Common myeloid progenitor, CD34-positive (primary cell): ENCODE measurements around the gene C14orf39.

Source experiments
- CTCF ChIA-PET: fragments of 350-600 bp; sonication (Branson Sonifier 250); formaldehyde crosslinking; loops from one replicate; lab custom pipeline; 2021; ENCODE audit warnings: antibody characterized with exemption; lab: Charles Lee
- POLR2A ChIA-PET: fragments of 350-600 bp; sonication (Branson Sonifier 250); formaldehyde crosslinking; loops from one replicate; lab custom pipeline; 2021; ENCODE audit warnings: antibody characterized with exemption; lab: Charles Lee
- DNase-seq, 3 donors: peaks; one replicate each; pipeline versions ENCODE4 v3.0.0 to v3.0.0-alpha.2; 2013
- H3K27ac ChIP-seq, 2 experiments: 1 replicate in 1 of 2; 2 replicates in 1 of 2; pipeline ENCODE4 v1.7.0; 2013; ENCODE audit warnings: inconsistent platforms in 2 of 2, low read length in 2 of 2, mild to moderate bottlenecking in 2 of 2, low read depth in 1 of 2, moderate library complexity in 1 of 2; ENCODE audit not compliant: severe bottlenecking in 2 of 2, insufficient read depth in 1 of 2, poor library complexity in 1 of 2
- H3K27me3 ChIP-seq, 5 experiments: replicated peaks in 2 of 5; 1 replicate in 3 of 5; 2 replicates in 2 of 5; pipeline versions ENCODE4 v1.6.1 to v1.7.0; 2013; ENCODE audit warnings: low read length in 4 of 5, mild to moderate bottlenecking in 2 of 5, moderate library complexity in 2 of 5, inconsistent platforms in 1 of 5; ENCODE audit not compliant: insufficient read depth in 5 of 5, control insufficient read depth in 4 of 5
- H3K36me3 ChIP-seq, 4 experiments: 1 replicate in 2 of 4; 2 replicates in 2 of 4; pipeline versions ENCODE4 v1.6.1 to v1.7.0; 2013; ENCODE audit warnings: low read length in 3 of 4, control low read depth in 1 of 4, mild to moderate bottlenecking in 1 of 4; ENCODE audit not compliant: control insufficient read depth in 4 of 4, insufficient read depth in 4 of 4
- H3K4me1 ChIP-seq, 4 experiments: 1 replicate in 3 of 4; 2 replicates in 1 of 4; pipeline versions ENCODE4 v1.6.1 to v1.7.1; 2013; ENCODE audit warnings: low read length in 3 of 4, mild to moderate bottlenecking in 3 of 4, control low read depth in 1 of 4, inconsistent platforms in 1 of 4, moderate library complexity in 1 of 4; ENCODE audit not compliant: control insufficient read depth in 4 of 4, insufficient read depth in 4 of 4; ENCODE audit errors: control extremely low read depth in 1 of 4
- H3K4me3 ChIP-seq, 7 experiments: 1 replicate in 4 of 7; 2 replicates in 3 of 7; pipeline versions ENCODE4 v1.5.1 to v1.7.0; 2013; ENCODE audit warnings: mild to moderate bottlenecking in 7 of 7, low read length in 6 of 7, moderate library complexity in 6 of 7, inconsistent platforms in 2 of 7, low read depth in 2 of 7, control low read depth in 1 of 7; ENCODE audit not compliant: insufficient read depth in 4 of 7, control insufficient read depth in 1 of 7; ENCODE audit errors: extremely low read depth in 1 of 7
- H3K9me3 ChIP-seq, 5 experiments: 1 replicate in 4 of 5; 2 replicates in 1 of 5; pipeline versions ENCODE4 v1.6.1 to v1.7.1; 2013; ENCODE audit warnings: low read length in 4 of 5, mild to moderate bottlenecking in 2 of 5, inconsistent platforms in 1 of 5, low read depth in 1 of 5, moderate library complexity in 1 of 5; ENCODE audit not compliant: control insufficient read depth in 4 of 5, insufficient read depth in 2 of 5; ENCODE audit errors: control extremely low read depth in 1 of 5
- WGBS: methylation state at CpG from one replicate; pipeline ENCODE4 v1.1.5; 2013; ENCODE audit not compliant: insufficient coverage; 5-methylcytosine and 5-hydroxymethylcytosine counted together

C14orf39 gene

GRCh38 chr14:60506985-60507829, 21.3 kb upstream of the C14orf39 start:
- H3K4me3 ChIP-seq, result no peak overlapping the region
- DNase-seq, result no peak
- CTCF ChIA-PET, result no interaction called here
- H3K9me3 ChIP-seq, result peaks cover 0 to 3% (median 1%) of the 10 kb centered on the region in 5 experiments
- peaks cover 38 to 100% (median 65%) of the 10 kb centered on the region in 5 experiments for H3K27me3 ChIP-seq
- 8% methylated on average over 43 of the region's 48 CpGs for WGBS
- peaks cover 0 to 21% (median 11%) of the 10 kb centered on the region in 4 experiments for H3K4me1 ChIP-seq
- no peak overlapping the region for H3K27ac ChIP-seq
- no peaks in the 10 kb centered on the region for H3K36me3 ChIP-seq
- POLR2A ChIA-PET, result no interaction called here

DNA sequence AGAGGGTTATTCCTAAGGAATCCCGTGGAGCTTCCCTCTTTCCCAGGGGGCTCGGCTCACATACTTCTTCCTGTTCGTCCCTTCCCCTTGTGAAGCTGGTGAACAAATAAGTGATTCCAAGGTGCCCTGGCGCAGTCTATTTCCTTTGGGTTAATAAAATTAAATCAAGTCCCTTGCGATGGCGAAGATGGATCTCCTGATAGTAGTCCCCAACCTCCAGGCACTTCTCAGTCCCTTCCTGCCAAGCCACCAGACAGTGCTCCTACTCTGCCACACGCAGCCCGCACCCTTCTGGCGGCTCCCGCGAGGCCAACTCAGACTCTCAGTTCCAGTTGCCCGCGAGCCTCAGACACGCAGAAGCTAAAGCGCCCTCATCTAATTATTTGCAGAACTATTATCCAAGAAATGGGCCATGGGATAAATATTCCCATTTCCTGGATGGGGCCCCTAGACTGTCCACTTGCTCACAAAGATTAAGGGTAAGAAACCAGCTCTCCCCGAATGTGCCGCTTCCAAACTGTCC, 20.7 kb upstream of the C14orf39 start:
- no peak overlapping the region for H3K4me3 ChIP-seq
- 3% methylated on average over 13 of the region's 17 CpGs for WGBS
- H3K9me3 ChIP-seq, result peaks cover 0 to 3% (median 1%) of the 10 kb centered on the region in 5 experiments
- H3K36me3 ChIP-seq, result no peaks in the 10 kb centered on the region
- H3K27ac ChIP-seq, result no peak overlapping the region
- H3K4me1 ChIP-seq, result peaks cover 0 to 21% (median 11%) of the 10 kb centered on the region in 4 experiments
- no peak for DNase-seq
- ChIA-PET CTCF (interaction anchor here (0.9 to 1.8 kb wide), 2 partner anchors 11 to 13 kb away, joined by 3 to 4 read pairs; no protein-coding TSS in a partner anchor), POLR2A (no interaction called here)
- peaks cover 31 to 100% (median 66%) of the 10 kb centered on the region in 5 experiments for H3K27me3 ChIP-seq

DNA sequence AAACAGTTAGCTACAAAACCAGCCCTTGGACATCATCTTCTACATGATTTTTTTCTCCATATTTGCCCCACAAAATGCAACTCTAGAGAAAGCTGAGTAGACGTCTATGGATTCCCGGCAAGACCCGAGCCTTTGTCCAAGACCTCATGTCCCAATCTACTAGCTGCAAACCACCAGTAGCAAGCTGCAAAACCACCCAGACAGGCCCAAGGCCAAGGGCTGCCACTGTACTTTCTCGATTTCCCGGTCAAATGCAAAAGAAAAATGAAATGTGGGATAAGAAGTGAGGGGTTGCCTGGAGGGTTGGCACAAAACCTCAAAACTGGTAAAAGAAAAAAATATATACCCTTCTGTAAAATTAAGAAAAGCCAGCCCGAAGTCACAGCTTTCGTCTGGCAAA, 20.1 kb upstream of the C14orf39 start:
- Histone ChIP-seq H3K9me3 (peaks cover 0 to 3% (median 1%) of the 10 kb centered on the region in 5 experiments), H3K27me3 (peaks cover 30 to 100% (median 62%) of the 10 kb centered on the region in 5 experiments), H3K4me3 (no peak overlapping the region), H3K27ac (no peak overlapping the region), H3K4me1 (peaks cover 0 to 18% (median 9%) of the 10 kb centered on the region in 4 experiments), H3K36me3 (no peaks in the 10 kb centered on the region)
- ChIA-PET CTCF (interaction anchor here (0.9 to 1.8 kb wide), 2 partner anchors 10 to 14 kb away, joined by 3 to 4 read pairs; no protein-coding TSS in a partner anchor), POLR2A (no interaction called here)
- no peak for DNase-seq
- 17% methylated on average over 2 of the region's 7 CpGs for WGBS

DNA sequence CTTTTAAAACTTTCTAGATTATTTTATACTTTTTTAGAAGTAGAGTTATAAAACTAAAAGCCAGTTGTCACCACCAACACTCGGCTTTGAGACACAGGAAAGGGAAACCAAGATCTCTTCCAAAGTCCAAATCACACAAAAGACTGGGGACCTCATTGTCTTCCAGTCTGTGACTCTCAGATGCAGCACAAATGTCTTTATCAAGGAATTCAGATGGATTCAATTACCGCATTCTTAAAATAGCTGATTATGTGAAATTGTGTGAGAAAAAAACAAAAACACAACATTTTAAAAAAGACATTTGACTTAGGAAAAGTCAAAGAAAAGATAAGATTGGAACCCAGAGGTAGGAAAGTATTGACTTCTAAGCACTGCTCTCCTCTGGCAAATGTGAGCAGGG, 19.6 kb upstream of the C14orf39 start:
- Histone ChIP-seq H3K36me3 (no peaks in the 10 kb centered on the region), H3K4me3 (no peak overlapping the region), H3K4me1 (peaks cover 0 to 17% (median 9%) of the 10 kb centered on the region in 4 experiments), H3K27me3 (peaks cover 31 to 100% (median 59%) of the 10 kb centered on the region in 5 experiments), H3K9me3 (peaks cover 0 to 3% (median 1%) of the 10 kb centered on the region in 5 experiments), H3K27ac (no peak overlapping the region)
- 0% methylated on average over 1 of the region's 2 CpGs for WGBS
- POLR2A ChIA-PET, result no interaction called here
- CTCF ChIA-PET, result interaction anchor here (0.9 to 1.8 kb wide), 3 partner anchors 10 to 14 kb away, joined by 3 to 4 read pairs (median 3); no protein-coding TSS in a partner anchor
- no peak for DNase-seq

DNA sequence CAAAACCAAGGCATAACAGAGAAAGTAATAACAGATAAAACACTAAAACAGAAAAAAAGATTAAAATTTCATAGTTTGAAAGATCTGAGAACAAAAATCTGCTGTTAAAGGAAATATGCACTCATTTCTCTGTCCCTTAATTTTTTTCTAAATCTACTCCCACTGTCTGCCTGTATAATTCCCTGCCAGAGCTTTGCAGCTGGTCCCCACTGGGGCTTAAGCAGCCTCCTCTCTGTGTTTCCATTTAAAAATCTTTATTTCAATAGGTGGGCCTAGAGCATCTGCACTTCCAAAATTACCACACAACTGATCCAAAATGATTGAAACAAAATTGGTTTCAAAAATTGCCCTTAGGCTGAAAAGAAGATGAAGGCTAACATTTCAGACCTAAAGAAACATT, 16.7 kb upstream of the C14orf39 start:
- DNase-seq, result no peak
- ChIA-PET POLR2A (no interaction called here), CTCF (no interaction called here)
- peaks cover 35 to 79% (median 40%) of the 10 kb centered on the region in 5 experiments for H3K27me3 ChIP-seq
- H3K27ac ChIP-seq, result no peak overlapping the region
- H3K4me1 ChIP-seq, result no peaks in the 10 kb centered on the region
- no peak overlapping the region for H3K4me3 ChIP-seq
- peaks cover 0 to 3% (median 0%) of the 10 kb centered on the region in 5 experiments for H3K9me3 ChIP-seq
- no peaks in the 10 kb centered on the region for H3K36me3 ChIP-seq

GRCh38 chr14:60495946-60496345, 10.1 kb upstream of the C14orf39 start:
- Histone ChIP-seq H3K9me3 (peaks cover 0 to 4% (median 0%) of the 10 kb centered on the region in 5 experiments), H3K4me3 (no peak overlapping the region), H3K27ac (no peak overlapping the region), H3K27me3 (peaks cover 5 to 66% (median 25%) of the 10 kb centered on the region in 5 experiments), H3K36me3 (no peaks in the 10 kb centered on the region), H3K4me1 (no peaks in the 10 kb centered on the region)
- WGBS, result 100% methylated on average over 1 of the region's 1 CpG
- POLR2A ChIA-PET, result no interaction called here
- no peak for DNase-seq
- CTCF ChIA-PET, result interaction anchor here (1.0 to 1.7 kb wide), 2 partner anchors 10 to 20 kb away, joined by 3 to 7 read pairs; no protein-coding TSS in a partner anchor

GRCh38 chr14:60490270-60490669, 4.4 kb upstream of the C14orf39 start:
- POLR2A ChIA-PET, result no interaction called here
- Histone ChIP-seq H3K27ac (no peak overlapping the region), H3K27me3 (peaks cover 7 to 89% (median 41%) of the 10 kb centered on the region in 5 experiments), H3K4me1 (peaks cover 0 to 9% (median 8%) of the 10 kb centered on the region in 4 experiments), H3K9me3 (peaks cover 0 to 4% (median 0%) of the 10 kb centered on the region in 5 experiments), H3K36me3 (no peaks in the 10 kb centered on the region), H3K4me3 (no peak overlapping the region)
- CTCF ChIA-PET, result no interaction called here
- no peak for DNase-seq
- WGBS, result no CpG with 5 or more reads among the region's 3 CpGs
